NT2/D1 (cell line): ENCODE results near the gene NAIF1.

ENCODE experiments used
- SUZ12 ChIP-seq: IDR thresholded peaks from 2 replicates; pipeline ENCODE4 v1.6.1; 2011; ENCODE audit not compliant: insufficient read length, insufficient read depth; ENCODE audit errors: extremely low read depth
- YY1 ChIP-seq: IDR thresholded peaks from 2 replicates; pipeline ENCODE4 v1.6.1; 2011; ENCODE audit not compliant: insufficient read length, insufficient read depth
- ZNF274 ChIP-seq: IDR thresholded peaks from 2 replicates; pipeline ENCODE4 v1.6.1; 2011; ENCODE audit warnings: mild to moderate bottlenecking, low read depth, low read length

- TF ChIP-seq YY1 (no peak), ZNF274 (no peak), SUZ12 (no peak)
Observed at GRCh38 chr9:128101690-128102089, 34.6 kb upstream of the NAIF1 start.
